Right lung (tissue), 5 donors: ENCODE results near the gene KLK2. TPM values are rescaled to one million over a fixed set of nuclear protein-coding genes. Genes with fewer than 3 reads are reported as not detected.
A peak's percentile ranks its signal among the peaks of the same experiment; 100 is the strongest.

Experiments used
- DNase-seq, 2 donors: peaks; one replicate each; pipeline ENCODE4 v3.0.0-alpha.2; 2013
- polyA plus RNA-seq, 5 donors: library from polyadenylated mRNA; unstranded; fragments of 120-200 nt; gene quantifications; one replicate each; pipeline versions ENCODE4 v1.2.1 to v1.2.3, GENCODE V29; 2013; ENCODE audit warnings: inconsistent platforms in 1 of 5, low replicate concordance in 1 of 5; ENCODE audit not compliant: insufficient read length in 5 of 5, insufficient read depth in 1 of 5

Gene KLK2
- polyA plus RNA-seq, 5 donors, result 0.16 to 0.24 (median 0.17) TPM; not detected in 2

- DNase-seq, result peak; percentile 38 to 48
Measured at GRCh38 chr19:50922317-50922853, 49.1 kb downstream of the KLK2 start.

GRCh38 chr19:50924586-50924985 lies 51.3 kb downstream of the KLK2 start:
- no peak for DNase-seq

GRCh38 chr19:50925734-50926133 lies 52.5 kb downstream of the KLK2 start:
- no peak for DNase-seq

- DNase-seq, result no peak
Measured at GRCh38 chr19:50926144-50926543, 52.9 kb downstream of the KLK2 start.

GRCh38 chr19:50928831-50929230 lies 55.6 kb downstream of the KLK2 start:
- no peak for DNase-seq

Other genes with a start within 250 kb of the KLK2 start
- under 1 TPM; 0.05 to 0.55 (median 0.14) TPM for gene SYT3, start 233.6 kb upstream of the KLK2 start, polyA plus RNA-seq
- gene C19orf81, start 224.0 kb upstream of the KLK2 start, polyA plus RNA-seq, result under 1 TPM in 2 of 5 donors, not detected in 3; 0.45 to 0.46 TPM
- 1 to 10 TPM; 4.1 to 7.5 (median 4.8) TPM for gene SHANK1, start 153.6 kb upstream of the KLK2 start, polyA plus RNA-seq
- 10 to 100 TPM; 29.6 to 66.3 (median 36.1) TPM for gene CLEC11A, start 150.1 kb upstream of the KLK2 start, polyA plus RNA-seq
- gene GPR32, start 103.0 kb upstream of the KLK2 start, polyA plus RNA-seq, result not detected
- under 1 TPM in 2 of 5 donors, not detected in 3; 0.18 to 0.19 TPM for gene ACP4, start 83.0 kb upstream of the KLK2 start, polyA plus RNA-seq
- gene KLK1, start 49.7 kb upstream of the KLK2 start, polyA plus RNA-seq, result under 1 TPM; 0.39 to 0.94 (median 0.80) TPM
- not detected for gene KLK15, start 39.9 kb upstream of the KLK2 start, polyA plus RNA-seq
- not detected for gene KLK3, start 18.5 kb upstream of the KLK2 start, polyA plus RNA-seq
- not detected for gene KLK4, start 38.0 kb downstream of the KLK2 start, polyA plus RNA-seq
- under 1 TPM; 0.18 to 0.93 (median 0.56) TPM for gene KLK5, start 79.6 kb downstream of the KLK2 start, polyA plus RNA-seq
- gene KLK6, start 96.2 kb downstream of the KLK2 start, polyA plus RNA-seq, result under 1 TPM in 4 of 5 donors, not detected in 1; 0.15 to 0.37 (median 0.32) TPM
- gene KLK7, start 110.5 kb downstream of the KLK2 start, polyA plus RNA-seq, result under 1 TPM in 3 of 5 donors, not detected in 2; 0.12 to 0.31 (median 0.14) TPM
- under 1 TPM in 1 of 5 donors, not detected in 4; 0.46 TPM for gene KLK8, start 128.2 kb downstream of the KLK2 start, polyA plus RNA-seq
- 1 to 10 TPM in 3 of 5 donors, under 1 TPM in 2; 0.48 to 1.2 (median 1.1) TPM for gene KLK10, start 146.3 kb downstream of the KLK2 start, polyA plus RNA-seq
- gene KLK11, start 153.2 kb downstream of the KLK2 start, polyA plus RNA-seq, result 1 to 10 TPM; 2.1 to 5.0 (median 3.6) TPM
- under 1 TPM; 0.39 to 0.76 (median 0.59) TPM for gene KLK12, start 161.6 kb downstream of the KLK2 start, polyA plus RNA-seq
- under 1 TPM; 0.30 to 0.76 (median 0.38) TPM for gene KLK13, start 191.7 kb downstream of the KLK2 start, polyA plus RNA-seq
- under 1 TPM in 4 of 5 donors, not detected in 1; 0.13 to 0.31 (median 0.23) TPM for gene KLK14, start 209.4 kb downstream of the KLK2 start, polyA plus RNA-seq
- gene CTU1, start 235.0 kb downstream of the KLK2 start, polyA plus RNA-seq, result 1 to 10 TPM; 1.7 to 4.4 (median 2.2) TPM